WERI-Rb-1 (cell line): Measurements from ENCODE around the gene ANXA6.

ENCODE experiments used
- DNase-seq: peaks from one replicate; pipeline ENCODE4 v3.0.0-alpha.2; 2020
- H3K27ac ChIP-seq: fragments of 250-450 bp; sonication (Bioruptor Pico); 2 replicates; pipeline ENCODE4 v1.5.1; 2020; ENCODE audit warnings: mild to moderate bottlenecking, moderate library complexity
- H3K27me3 ChIP-seq: fragments of 250-450 bp; sonication (Bioruptor Pico); 2 replicates; pipeline ENCODE4 v1.5.1; 2021; ENCODE audit warnings: mild to moderate bottlenecking, low read depth, moderate library complexity; ENCODE audit not compliant: insufficient read depth, severe bottlenecking
- H3K36me3 ChIP-seq: fragments of 250-450 bp; sonication (Bioruptor Pico); 2 replicates; pipeline ENCODE4 v1.5.1; 2020; ENCODE audit warnings: mild to moderate bottlenecking, moderate library complexity
- H3K4me3 ChIP-seq: 2 replicates; pipeline ENCODE4 v1.5.1; 2011; ENCODE audit warnings: low read depth, mild to moderate bottlenecking, control low read depth, low read length
- H3K9me3 ChIP-seq: fragments of 250-450 bp; sonication (Bioruptor Pico); 2 replicates; pipeline ENCODE4 v1.5.1; 2021; ENCODE audit warnings: mild to moderate bottlenecking, moderate library complexity; ENCODE audit not compliant: severe bottlenecking
- CTCF ChIP-seq: IDR thresholded peaks from 2 replicates; pipeline ENCODE4 v1.5.1; 2011; ENCODE audit warnings: low read depth, mild to moderate bottlenecking, control low read depth, inconsistent platforms, low read length

ANXA6 gene

GRCh38 chr5:151183456-151184245 lies 26.1 kb upstream of the ANXA6 start:
- peak; percentile 16 for DNase-seq
- H3K27ac ChIP-seq: no peak overlapping the region
- H3K9me3 ChIP-seq: peaks cover 2% of the 10 kb centered on the region
- H3K27me3 ChIP-seq: no peaks in the 10 kb centered on the region
- H3K4me3 ChIP-seq: no peak overlapping the region
- no peak for TF ChIP-seq CTCF
- no peaks in the 10 kb centered on the region for H3K36me3 ChIP-seq

GRCh38 chr5:151182976-151183375 lies 25.4 kb upstream of the ANXA6 start:
- Histone ChIP-seq H3K27me3 (no peaks in the 10 kb centered on the region), H3K4me3 (no peak overlapping the region), H3K36me3 (no peaks in the 10 kb centered on the region), H3K9me3 (peaks cover 2% of the 10 kb centered on the region), H3K27ac (no peak overlapping the region)
- no peak for TF ChIP-seq CTCF
- DNase-seq: no peak

- Histone ChIP-seq H3K27ac (no peak overlapping the region), H3K36me3 (no peaks in the 10 kb centered on the region), H3K4me3 (no peak overlapping the region), H3K9me3 (peaks cover 2% of the 10 kb centered on the region), H3K27me3 (no peaks in the 10 kb centered on the region)
- no peak for DNase-seq
- no peak for TF ChIP-seq CTCF
Observed at GRCh38 chr5:151182524-151182900, 24.9 kb upstream of the ANXA6 start.

- Histone ChIP-seq H3K27me3 (no peaks in the 10 kb centered on the region), H3K36me3 (no peaks in the 10 kb centered on the region), H3K27ac (no peak overlapping the region), H3K4me3 (no peak overlapping the region), H3K9me3 (no peaks in the 10 kb centered on the region)
- TF ChIP-seq CTCF: no peak
- DNase-seq: peak; percentile 23
Observed at GRCh38 chr5:151181818-151182523, 24.4 kb upstream of the ANXA6 start.

- no peaks in the 10 kb centered on the region for H3K36me3 ChIP-seq
- DNase-seq: no peak
- H3K4me3 ChIP-seq: no peak overlapping the region
- H3K9me3 ChIP-seq: no peaks in the 10 kb centered on the region
- H3K27ac ChIP-seq: no peak overlapping the region
- H3K27me3 ChIP-seq: no peaks in the 10 kb centered on the region
- TF ChIP-seq CTCF: no peak
Observed at GRCh38 chr5:151180291-151180690, 22.7 kb upstream of the ANXA6 start.
